Motor neuron (in vitro differentiated cells): ENCODE data around the gene VTI1A. TPM values are rescaled to one million over a fixed set of nuclear protein-coding genes. Genes with fewer than 3 reads are reported as not detected.

Experiments
- ATAC-seq, 8 experiments: fragments of 200-7000 bp; cut with Tn5 transposase; replicated peaks in 6 of 8; 2 replicates each; pipeline ENCODE4 v1.8.0; 2021; ENCODE audit warnings: mild to moderate bottlenecking in 8 of 8, moderate library complexity in 8 of 8
- H3K27ac ChIP-seq, 2 donors: fragments of 250-450 bp; sonication (Bioruptor Pico); 2 replicates each; pipeline ENCODE4 v1.9.0; 2021; ENCODE audit warnings: antibody characterized with exemption in 2 of 2, mild to moderate bottlenecking in 2 of 2, moderate library complexity in 1 of 2
- H3K4me1 ChIP-seq, 2 donors: fragments of 250-450 bp; sonication (Bioruptor Pico); replicated peaks in 1 of 2; 2 replicates each; pipeline ENCODE4 v1.6.1; 2021; ENCODE audit warnings: antibody characterized with exemption in 2 of 2, mild to moderate bottlenecking in 2 of 2, moderate library complexity in 1 of 2
- H3K4me3 ChIP-seq, 5 donors: fragments of 250-450 bp; sonication (Bioruptor Pico); 2 replicates each; pipeline ENCODE4 v1.9.0; 2021; ENCODE audit warnings: antibody characterized with exemption in 5 of 5, mild to moderate bottlenecking in 5 of 5, moderate library complexity in 4 of 5
- WGBS, 10 experiments: fragments of 450-650 bp; shearing (Covaris generic); methylation state at CpG; one replicate each; pipeline ENCODE4 v1.0.0; 2022; 5-methylcytosine and 5-hydroxymethylcytosine counted together
- in situ Hi-C, 9 experiments: fragments of 400-800 bp; cut with MboI; loops; one replicate each; pipeline ENCODE4 v1.15.0; 2021; ENCODE audit warnings: low sequenced_read_pairs in 9 of 9, low pct_unique_long_range_greater_than_20kb in 2 of 9; ENCODE audit not compliant: unreplicated experiment in 9 of 9
- total RNA-seq, 8 experiments: library from RNA; unstranded; fragments of 300-600 nt; gene quantifications; 2 replicates each; pipeline versions ENCODE4 v1.2.3 to v1.2.4, GENCODE V29; 2022

The VTI1A gene
- total RNA-seq, 8 experiments from 2014 or later, result 29.8 to 55.3 (median 42.6) TPM

GRCh38 chr10:112794201-112794600 lies 347.2 kb downstream of the VTI1A start:
- ATAC-seq, result no peak
- in situ Hi-C loops, result no loop called here
- Histone ChIP-seq H3K4me3 (no peak overlapping the region), H3K4me1 (peaks cover 36 to 37% of the 10 kb centered on the region in 2 donors), H3K27ac (no peak overlapping the region)
- 86 to 100% (median 96%) methylated on average over 1 to 4 of the region's 4 CpGs for WGBS, 10 experiments

DNA sequence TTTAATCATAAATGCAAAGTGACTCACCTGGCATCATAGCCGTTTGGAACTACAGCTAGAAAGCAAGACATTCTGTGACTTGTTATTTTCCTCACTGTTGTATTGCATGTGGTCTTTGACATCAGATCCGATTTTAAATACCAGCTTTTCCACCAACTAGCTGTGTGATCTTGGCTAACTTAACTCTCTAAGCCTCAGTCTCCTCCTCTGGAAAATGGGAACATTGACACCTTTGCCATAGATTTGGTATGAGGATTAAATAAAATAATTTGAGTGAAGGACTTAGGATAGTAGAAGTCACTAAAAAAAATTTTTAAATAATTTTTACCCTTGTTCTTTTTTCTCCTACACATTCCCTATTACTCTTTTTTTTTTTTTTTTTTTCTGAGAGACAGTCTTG lies 348.1 kb downstream of the VTI1A start:
- ATAC-seq, result no peak
- in situ Hi-C loops, result no loop called here
- 42 to 100% (median 87%) methylated on average over 1 to 2 of the region's 2 CpGs for WGBS, 10 experiments
- no peak overlapping the region for H3K4me3 ChIP-seq
- H3K4me1 ChIP-seq, result peaks cover 36 to 37% of the 10 kb centered on the region in 2 donors
- no peak overlapping the region for H3K27ac ChIP-seq

- Histone ChIP-seq H3K4me3 (no peak overlapping the region), H3K27ac (no peak overlapping the region), H3K4me1 (peaks cover 36% of the 10 kb centered on the region in 2 donors)
- ATAC-seq, result peak in 3 of 8 experiments; percentile 15 to 63 (median 26)
- WGBS, 10 experiments, result 0 to 100% (median 41%) methylated on average over 1 to 7 of the region's 8 CpGs; no CpG with 5 or more reads in 1 of the 10 experiments
- in situ Hi-C loops, result no loop called here
Observed at GRCh38 chr10:112797197-112797596, 350.2 kb downstream of the VTI1A start.

GRCh38 chr10:112797855-112798254 lies 350.8 kb downstream of the VTI1A start:
- in situ Hi-C loops, result no loop called here
- H3K27ac ChIP-seq, result no peak overlapping the region
- ATAC-seq, result peak in 5 of 8 experiments; percentile 30 to 56 (median 52)
- H3K4me3 ChIP-seq, result no peak overlapping the region
- H3K4me1 ChIP-seq, result peaks cover 31% of the 10 kb centered on the region in 2 donors
- 42 to 96% (median 80%) methylated on average over 1 to 8 of the region's 9 CpGs; no CpG with 5 or more reads in 3 of the 10 experiments for WGBS, 10 experiments

- ATAC-seq, result no peak
- Histone ChIP-seq H3K27ac (no peak overlapping the region), H3K4me1 (peaks cover 20% of the 10 kb centered on the region in 2 donors), H3K4me3 (no peak overlapping the region)
- in situ Hi-C loops, result no loop called here
- 80 to 100% (median 100%) methylated on average over 1 to 4 of the region's 5 CpGs; no CpG with 5 or more reads in 3 of the 10 experiments for WGBS, 10 experiments
Observed at GRCh38 chr10:112799038-112799437, 352.0 kb downstream of the VTI1A start.

- Histone ChIP-seq H3K27ac (no peak overlapping the region), H3K4me3 (no peak overlapping the region), H3K4me1 (peaks cover 18 to 22% of the 10 kb centered on the region in 2 donors)
- WGBS, 10 experiments, result 78 to 100% (median 94%) methylated on average over 1 to 5 of the region's 8 CpGs; no CpG with 5 or more reads in 3 of the 10 experiments
- ATAC-seq, result no peak
- in situ Hi-C loops, result no loop called here
Observed at GRCh38 chr10:112799726-112800510, 352.9 kb downstream of the VTI1A start.

DNA sequence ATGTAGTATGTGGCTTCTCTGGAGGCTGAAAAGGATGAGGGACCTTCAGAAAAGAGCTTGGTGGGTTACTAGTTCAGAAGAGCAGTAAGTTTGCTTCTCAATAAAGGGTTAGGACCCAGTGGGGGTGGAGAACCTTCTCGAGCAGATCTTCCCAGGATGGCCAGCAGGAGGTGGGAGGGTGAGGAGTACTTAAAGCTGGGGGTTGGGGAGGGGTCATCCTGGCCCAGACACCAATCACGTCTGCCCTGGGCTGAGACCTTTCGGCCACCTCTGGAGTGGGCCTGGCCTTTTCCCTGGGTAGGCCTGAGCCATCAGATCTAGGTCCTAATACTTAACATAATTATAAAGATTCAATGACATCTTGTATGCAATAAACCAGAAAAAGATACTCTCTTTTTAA lies 354.0 kb downstream of the VTI1A start:
- ATAC-seq, result no peak
- H3K27ac ChIP-seq, result no peak overlapping the region
- in situ Hi-C loops, result no loop called here
- 83 to 100% (median 90%) methylated on average over 1 to 2 of the region's 3 CpGs; no CpG with 5 or more reads in 7 of the 10 experiments for WGBS, 10 experiments
- H3K4me1 ChIP-seq, result peaks cover 18 to 22% of the 10 kb centered on the region in 2 donors
- no peak overlapping the region for H3K4me3 ChIP-seq

GRCh38 chr10:112801748-112802147 lies 354.7 kb downstream of the VTI1A start:
- peaks cover 13 to 17% of the 10 kb centered on the region in 2 donors for H3K4me1 ChIP-seq
- in situ Hi-C loops, result no loop called here
- 67 to 100% (median 93%) methylated on average over 1 to 4 of the region's 4 CpGs for WGBS, 10 experiments
- no peak overlapping the region for H3K4me3 ChIP-seq
- ATAC-seq, result peak in 1 of 8 experiments; percentile 36
- H3K27ac ChIP-seq, result no peak overlapping the region

- in situ Hi-C loops, result no loop called here
- peaks cover 5 to 9% of the 10 kb centered on the region in 2 donors for H3K4me1 ChIP-seq
- ATAC-seq, result no peak
- H3K27ac ChIP-seq, result no peak overlapping the region
- H3K4me3 ChIP-seq, result no peak overlapping the region
- WGBS, 10 experiments, result 49 to 100% (median 80%) methylated on average over 1 to 5 of the region's 5 CpGs; no CpG with 5 or more reads in 1 of the 10 experiments
Observed at GRCh38 chr10:112802411-112803022, 355.5 kb downstream of the VTI1A start.

DNA sequence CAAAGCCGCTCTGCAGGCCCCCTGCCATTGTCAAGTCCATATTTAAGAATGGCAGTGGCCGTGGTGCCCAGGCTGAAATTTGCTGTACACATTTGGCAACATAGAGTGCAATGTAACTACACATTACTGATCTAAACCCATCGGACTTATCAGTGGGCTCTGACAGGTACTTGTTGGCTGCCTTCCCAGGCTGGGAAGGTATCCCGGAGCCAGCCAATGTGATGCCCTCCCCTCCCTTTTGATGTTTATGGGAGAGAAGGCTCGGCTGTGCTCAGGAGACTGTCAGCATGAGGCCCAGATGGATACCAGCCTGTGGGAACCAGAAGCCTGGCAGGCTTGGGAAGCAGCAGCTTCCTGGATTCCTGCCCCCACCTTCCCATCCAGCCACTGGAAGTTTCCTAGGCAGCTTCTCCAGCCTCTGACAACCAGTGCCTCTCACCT lies 357.0 kb downstream of the VTI1A start:
- peak in 1 of 8 experiments; percentile 83 for ATAC-seq
- Histone ChIP-seq H3K4me1 (peaks cover 0 to 2% of the 10 kb centered on the region in 2 donors), H3K27ac (no peak overlapping the region), H3K4me3 (no peak overlapping the region)
- in situ Hi-C loops, result no loop called here
- 20 to 100% (median 71%) methylated on average over 1 to 4 of the region's 5 CpGs; no CpG with 5 or more reads in 1 of the 10 experiments for WGBS, 10 experiments

GRCh38 chr10:112805254-112805590 lies 358.2 kb downstream of the VTI1A start:
- Histone ChIP-seq H3K4me3 (no peak overlapping the region), H3K27ac (no peak overlapping the region), H3K4me1 (peaks cover 0 to 2% of the 10 kb centered on the region in 2 donors)
- WGBS, 10 experiments, result 83 to 100% (median 93%) methylated on average over 1 to 4 of the region's 4 CpGs; no CpG with 5 or more reads in 1 of the 10 experiments
- in situ Hi-C loops, result no loop called here
- ATAC-seq, result no peak

GRCh38 chr10:112805701-112806100 lies 358.7 kb downstream of the VTI1A start:
- 82 to 100% (median 90%) methylated on average over 2 to 4 of the region's 6 CpGs; no CpG with 5 or more reads in 5 of the 10 experiments for WGBS, 10 experiments
- peaks cover 0 to 5% of the 10 kb centered on the region in 2 donors for H3K4me1 ChIP-seq

DNA sequence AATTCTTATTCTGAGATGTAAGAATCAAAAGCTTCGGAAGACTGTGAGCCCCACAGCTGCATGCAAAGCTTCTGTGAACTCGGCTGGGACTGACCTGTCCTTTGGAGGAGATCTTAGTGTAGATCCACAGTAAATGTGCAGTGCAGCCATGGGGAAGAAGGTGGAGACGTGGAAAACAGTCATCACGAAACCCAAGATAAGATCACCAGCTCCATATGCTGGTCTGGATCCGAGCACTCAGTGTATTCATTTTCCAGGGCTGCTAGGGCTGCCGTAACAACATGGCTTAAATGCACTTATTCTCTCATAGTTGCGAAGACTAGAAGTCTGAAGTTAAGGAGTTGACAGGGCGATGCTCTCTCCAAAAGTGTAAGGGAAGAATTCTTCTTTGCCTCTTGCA lies 360.0 kb downstream of the VTI1A start:
- Histone ChIP-seq H3K4me3 (no peak overlapping the region), H3K27ac (no peak overlapping the region), H3K4me1 (peaks cover 4 to 12% of the 10 kb centered on the region in 2 donors)
- 83 to 100% (median 95%) methylated on average over 2 to 7 of the region's 8 CpGs; no CpG with 5 or more reads in 4 of the 10 experiments for WGBS, 10 experiments
- in situ Hi-C loops, result no loop called here
- no peak for ATAC-seq

More at GRCh38 chr10:112805701-112806100, 358.7 kb downstream of the VTI1A start:
- in situ Hi-C loops, result no loop called here
- no peak overlapping the region for H3K4me3 ChIP-seq
- no peak for ATAC-seq
- H3K27ac ChIP-seq, result no peak overlapping the region
